GM18909 (cell line): ENCODE results near the gene PTPA.
A peak's percentile ranks its signal among the peaks of the same experiment; 100 is the strongest.

Experiments
- ATAC-seq: cut with Tn5 transposase; IDR thresholded peaks from one replicate; pipeline ENCODE4 v1.9.1; 2021; ENCODE audit warnings: mild to moderate bottlenecking; ENCODE audit not compliant: unreplicated experiment, poor library complexity

The PTPA gene

DNA sequence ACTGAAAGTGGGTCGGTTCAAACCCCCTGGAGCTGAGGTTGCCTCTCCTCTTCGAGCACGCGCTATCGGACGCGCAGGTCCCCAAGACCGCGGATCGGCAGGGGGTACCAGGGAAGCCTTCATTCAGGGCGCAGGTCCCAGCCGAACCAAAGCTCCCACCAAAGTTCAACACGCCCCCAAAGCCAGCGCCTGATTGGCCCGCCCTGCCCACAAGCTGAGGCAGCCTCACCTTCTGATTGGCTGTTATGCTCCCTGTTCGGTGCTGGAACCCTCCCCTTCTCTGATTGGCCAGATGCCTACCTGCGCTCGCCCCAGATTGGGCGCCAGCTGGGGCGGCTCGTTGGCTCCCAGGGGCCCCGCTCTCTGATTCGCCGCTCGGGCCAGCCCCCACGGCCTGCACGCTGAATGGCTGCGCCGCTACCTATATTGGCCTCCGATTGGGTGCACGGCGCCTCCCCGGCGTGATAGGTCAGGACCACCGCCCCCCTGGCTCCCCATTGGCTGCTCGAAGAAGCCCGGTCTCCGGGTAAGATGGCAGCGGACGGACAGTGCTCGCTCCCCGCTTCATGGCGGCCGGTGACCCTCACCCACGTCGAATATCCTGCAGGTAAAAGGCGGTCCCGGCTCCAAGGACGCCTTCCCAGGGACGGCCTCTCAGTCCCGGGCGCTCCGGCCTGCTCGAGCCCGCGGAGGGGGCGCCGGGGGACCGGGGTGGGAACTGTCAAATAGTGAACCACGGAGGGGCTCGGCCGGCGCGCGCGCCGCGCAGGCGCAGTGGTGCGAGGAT, 30.4 kb upstream of the PTPA start, which contains the start of gene DOLPP1:
DOLPP1 (plus strand) TSS at position 511 of the 787 bp plus-strand sequence; CDS start at position 532, 21 bp downstream.
- ATAC-seq = peak; percentile 94

DNA sequence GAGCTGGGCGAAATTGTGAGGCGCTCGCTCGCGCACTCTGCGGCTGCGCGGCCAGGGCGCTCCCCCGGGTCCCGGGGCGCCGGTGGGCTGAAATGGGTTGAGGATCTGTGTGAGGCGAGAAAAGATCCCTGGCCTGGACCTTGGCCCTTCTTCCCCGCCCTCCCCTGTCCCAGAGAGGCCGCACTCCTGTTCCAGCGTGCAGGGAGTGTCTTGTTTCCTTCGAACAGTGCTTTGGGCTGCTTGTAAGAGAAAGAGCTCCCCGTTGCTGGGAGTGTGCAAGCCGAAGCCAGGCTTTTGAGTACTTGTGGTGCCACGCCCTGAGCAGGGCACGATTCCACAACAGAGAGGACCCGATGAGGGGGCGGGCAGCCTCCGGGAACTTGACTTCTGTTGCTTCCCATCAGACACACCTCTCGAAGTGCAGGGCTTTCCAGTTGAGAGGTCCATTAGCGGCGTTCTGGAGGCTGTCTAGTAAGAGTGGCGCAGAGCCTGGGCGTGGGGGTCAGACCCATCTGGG, 29.8 kb upstream of the PTPA start:
- no peak for ATAC-seq

DNA sequence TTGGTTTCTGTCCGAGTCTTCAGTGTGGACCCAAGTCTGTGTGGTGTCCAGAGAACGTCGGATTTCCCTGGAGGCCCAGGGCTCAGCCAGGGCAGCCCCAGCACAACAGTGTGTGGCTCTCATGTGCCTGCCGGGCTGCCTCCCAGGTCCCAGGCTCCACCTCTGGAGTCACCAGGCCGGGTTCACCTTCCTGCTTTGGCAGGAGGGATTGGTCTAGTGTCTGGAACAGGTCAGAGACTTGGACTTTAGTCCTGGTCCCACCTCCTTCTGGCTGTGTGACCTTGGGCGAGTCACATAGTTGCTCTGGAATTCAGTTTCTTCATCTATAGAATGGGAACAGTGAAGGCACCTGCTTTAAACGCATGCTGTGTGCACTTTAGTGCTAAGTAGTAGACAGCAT, 27.1 kb upstream of the PTPA start:
- no peak for ATAC-seq

DNA sequence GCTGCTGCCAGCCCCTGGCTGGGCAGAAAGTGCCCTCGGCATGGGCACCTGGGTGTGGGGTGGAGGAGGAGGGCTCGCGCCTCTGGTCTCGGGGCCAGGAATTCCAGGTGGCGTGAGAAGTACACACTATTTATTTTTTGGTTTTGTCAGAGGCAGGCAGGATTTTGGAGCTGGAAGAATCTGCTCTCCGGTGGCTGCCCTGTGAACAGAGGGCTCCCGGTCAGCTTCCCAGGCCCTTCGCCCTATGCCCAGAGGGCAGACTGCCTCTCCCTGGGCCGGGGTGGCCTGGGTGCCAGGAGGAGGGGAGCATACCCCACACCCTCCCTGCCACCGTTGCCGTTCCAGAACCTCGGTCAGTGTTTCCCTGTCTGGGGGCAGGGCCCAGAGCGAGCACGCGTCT, 22.0 kb upstream of the PTPA start:
- ATAC-seq = no peak

DNA sequence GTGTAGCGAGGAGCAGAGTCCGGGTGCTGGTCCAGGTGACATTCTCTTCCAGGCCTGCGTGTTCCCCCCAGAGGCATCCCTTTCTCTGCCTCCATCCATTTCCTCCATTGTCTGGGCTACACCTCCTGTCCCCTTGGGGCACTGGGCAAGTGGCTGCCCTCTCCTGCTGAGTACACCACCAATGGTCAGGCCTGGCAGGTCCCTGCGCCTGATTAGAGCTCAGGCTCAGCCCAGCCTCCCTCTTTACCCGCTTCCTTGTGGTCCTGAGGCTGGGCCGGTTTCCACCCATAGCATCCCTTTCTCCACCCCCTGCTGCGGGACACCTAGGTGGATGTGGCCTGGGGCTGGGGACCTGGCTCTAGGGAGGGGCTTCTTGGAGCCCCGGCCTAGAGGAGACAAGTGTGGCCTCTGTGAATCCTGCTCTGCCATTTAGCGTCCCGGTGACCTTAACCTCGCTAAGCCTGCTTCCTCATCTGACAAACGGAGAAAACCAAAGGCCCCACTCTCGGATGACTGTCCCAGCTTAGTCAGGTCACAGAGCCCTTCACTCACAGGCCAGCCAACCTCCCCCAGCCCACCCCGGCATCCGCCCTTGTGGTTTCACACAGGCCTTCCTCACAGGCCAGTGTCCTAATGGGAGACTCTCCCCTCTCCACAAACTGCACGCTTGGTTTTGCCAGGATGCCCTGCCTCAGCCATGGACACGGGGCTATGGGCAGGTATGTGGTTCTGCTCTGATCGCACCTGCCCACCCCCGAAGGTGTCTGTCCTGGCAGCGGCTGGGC, 17.4 kb upstream of the PTPA start:
- no peak for ATAC-seq

DNA sequence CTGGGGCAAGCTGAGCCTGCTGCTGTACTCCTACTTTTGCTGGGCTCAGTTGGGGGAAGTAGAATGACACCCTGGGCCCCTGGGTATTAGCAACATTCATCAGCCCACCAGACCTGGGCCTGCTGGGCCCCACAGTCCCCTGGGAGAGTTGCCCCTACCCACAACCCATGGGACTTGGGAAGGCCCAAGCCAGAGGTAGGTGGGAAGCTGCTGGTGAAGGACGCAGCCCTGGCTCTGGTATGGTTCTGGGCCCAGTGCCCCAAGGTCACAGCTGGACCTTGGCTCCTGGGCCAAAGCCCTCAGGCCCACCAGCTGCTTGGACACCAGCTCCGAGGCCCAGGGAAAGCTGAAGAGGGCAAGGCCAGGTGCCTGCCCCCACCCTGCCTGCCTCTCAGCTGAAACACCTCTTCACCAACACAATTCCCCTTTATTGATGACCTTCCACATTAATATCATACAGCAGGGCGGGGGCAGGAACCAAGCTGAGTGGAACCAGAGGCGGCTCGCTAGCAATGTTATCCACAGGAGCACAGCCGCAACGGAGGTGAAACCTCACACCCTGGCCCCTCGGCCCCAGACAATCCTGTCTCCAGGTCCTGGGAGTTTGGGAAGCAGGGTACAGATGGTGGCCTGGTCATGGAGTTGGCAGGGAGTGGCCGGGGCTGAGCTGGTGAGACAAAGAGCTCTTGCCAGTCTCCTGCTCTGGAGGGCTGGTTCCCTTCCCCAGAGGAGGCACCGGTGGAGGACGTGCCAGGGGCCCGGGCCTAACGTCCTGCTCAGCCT, 16.6 kb upstream of the PTPA start:
- ATAC-seq = no peak

DNA sequence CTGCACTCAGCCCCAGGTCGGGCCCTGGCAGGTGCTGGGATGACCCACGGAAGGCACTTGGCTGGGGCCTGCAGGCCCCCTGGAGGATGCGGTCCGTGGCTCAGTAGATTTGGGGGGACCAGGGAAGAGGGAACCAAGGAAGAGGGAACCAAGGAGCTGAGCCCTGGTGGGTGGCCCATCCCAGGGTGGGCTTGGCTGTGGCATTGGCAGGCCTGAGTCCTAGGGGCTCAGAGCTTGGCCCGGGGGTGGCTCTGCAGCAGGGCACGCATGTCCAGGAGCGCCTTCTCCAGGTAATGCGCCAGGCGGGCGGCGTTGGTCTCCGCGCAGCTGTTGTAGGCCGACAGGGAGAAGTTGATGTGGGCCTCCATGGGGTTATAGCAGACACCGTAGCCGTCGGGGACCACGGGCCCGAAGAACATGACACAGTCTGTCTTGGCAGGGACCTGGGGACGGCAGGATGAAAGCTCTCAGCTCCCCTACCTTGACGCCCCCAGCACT, 16.0 kb upstream of the PTPA start:
- ATAC-seq = no peak

DNA sequence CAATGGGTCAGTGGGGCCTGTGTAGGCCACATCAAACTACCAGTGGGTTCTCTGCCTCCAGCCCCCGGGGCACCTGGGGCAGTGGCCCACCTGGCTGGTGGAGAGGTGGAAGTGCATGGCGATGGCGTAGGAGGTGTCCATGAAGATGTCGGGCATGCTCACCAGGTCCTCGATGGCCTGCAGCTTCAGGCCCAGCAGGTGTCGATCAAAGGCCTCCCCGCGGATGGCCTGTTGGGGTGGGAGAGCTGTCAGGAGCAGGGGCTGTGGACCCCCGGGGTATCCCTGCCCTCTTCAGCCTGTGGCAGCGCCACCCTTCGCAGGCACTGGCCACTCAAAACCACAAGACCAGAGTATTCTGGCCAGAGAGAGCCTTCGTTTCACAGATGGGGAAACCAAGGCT, 15.3 kb upstream of the PTPA start:
- no peak for ATAC-seq

DNA sequence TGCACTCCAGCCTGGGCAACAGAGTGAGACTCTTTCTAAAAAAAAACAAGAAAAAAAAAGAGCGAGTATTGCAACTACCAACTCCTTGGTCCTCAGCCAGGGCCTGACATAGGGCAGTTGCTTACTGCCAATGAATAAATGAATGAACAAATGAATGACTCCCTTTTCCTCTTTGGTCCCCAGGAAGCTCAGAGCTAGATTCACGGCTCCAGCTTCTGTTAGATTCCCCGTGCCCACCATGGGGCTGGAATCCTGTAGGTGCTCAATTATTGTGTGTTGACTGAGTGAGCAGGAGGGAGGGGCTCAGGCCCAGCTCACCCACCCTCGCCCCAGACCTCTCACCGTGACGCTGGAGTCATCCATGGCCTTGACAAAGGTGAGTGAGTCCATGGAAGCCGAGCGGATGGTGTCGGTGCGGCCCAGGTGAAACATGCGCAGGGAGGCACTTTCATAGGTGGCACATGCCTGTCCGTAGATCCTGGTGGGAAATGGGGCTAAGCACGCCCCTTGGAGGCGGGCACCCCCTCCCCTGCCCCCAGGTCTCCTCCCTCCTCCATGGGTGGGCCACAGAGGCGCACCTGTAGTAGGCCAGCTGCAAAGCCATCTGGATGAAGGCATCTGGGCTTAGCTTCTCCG, 13.4 kb upstream of the PTPA start:
- no peak for ATAC-seq

DNA sequence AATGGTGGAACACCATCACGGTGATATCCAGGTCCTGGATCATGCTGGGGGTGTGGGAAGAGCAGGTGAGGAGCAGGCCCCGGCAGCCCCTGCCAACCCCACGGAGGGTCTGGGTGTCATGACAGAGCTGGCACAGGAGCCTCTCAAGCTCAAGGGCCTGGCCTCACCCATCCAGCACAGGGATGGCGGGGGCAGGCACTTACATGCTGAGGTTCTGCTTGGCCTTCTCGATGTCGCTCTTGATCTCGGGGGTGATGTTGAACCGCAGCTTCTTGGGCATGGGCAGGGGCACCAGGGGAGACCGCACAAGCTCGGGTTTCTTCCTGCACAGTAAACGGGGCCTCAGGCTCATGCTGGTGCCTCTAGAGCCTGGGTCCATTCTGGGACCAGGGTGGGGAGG, 12.9 kb upstream of the PTPA start:
- ATAC-seq = no peak

DNA sequence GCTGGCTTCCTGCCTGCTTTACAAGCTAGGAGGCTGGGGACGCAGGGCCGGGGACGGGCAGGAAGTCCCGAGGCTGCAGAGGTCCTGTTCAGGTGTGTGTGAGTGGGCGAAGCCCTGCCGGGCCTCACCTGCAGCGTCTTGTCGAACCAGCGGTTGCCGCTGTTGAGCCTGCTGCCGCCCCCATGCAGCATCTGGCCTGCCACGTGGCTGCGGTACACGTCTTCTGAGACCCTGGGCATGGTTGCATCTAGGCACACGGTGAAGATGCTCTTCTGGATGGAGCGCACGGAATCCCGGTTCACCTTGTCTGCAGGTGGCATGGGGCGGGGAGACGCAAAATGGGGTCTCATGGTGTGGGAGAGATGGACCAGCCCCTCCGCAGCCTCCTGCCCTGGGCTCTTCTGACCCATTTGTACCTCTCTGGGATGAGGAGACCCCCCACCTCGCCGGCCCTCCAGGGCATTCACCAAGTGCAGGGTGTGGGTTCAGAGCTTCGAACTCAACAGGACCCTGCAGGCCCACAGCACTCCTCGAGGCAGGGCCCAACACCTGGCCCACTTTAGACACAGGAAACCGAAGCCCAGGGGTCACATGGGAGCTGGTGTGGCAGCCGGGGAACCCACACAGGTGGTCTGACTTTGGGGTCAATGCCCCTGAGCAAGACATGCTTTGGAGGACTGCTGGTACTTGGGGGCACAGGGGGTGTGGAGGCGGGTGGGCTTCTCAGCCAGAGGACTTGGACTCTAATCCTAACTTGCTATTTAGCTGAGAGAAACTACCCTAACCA, 10.6 kb upstream of the PTPA start:
- ATAC-seq = no peak

DNA sequence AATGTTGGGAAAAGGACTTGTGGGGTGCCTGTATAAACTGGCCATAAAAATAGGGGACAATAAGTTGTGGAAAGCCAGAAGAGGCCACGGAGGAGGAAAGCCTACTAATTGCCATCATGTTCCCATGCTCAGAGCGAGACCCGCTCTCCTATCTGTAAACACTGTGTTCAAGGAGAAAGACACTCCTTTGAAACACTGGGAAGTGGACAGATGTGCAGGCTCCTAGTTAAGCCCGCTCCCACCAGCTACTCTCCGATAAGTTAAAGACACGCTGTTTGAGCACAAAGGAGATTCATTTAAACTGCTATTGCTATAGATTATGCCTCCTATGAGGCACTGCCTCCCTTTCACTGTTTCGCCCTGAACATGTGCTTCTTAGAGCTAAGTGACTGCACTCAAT, 9.9 kb upstream of the PTPA start:
- no peak for ATAC-seq

DNA sequence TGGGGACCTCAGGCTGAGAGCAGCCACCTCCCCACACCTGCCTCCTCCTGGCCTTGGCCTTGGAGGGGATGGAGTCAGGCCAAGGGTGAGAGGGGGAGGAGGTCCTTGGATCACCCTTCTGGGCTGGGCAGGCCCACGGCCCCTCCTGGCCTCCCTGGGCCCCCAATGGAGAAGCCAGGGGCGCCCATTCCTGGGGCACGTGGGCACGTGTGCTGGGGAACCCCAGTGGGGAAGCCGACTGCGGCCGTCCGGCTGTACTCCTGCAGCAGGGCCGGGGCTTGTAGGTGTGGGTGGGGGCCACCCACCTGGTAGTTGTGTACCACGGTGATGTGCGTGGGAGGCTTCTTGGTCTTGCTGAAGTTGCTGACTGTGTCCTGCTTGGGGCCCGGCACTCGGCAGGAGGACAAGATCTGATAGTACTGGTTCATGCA, 9.1 kb upstream of the PTPA start:
- no peak for ATAC-seq

DNA sequence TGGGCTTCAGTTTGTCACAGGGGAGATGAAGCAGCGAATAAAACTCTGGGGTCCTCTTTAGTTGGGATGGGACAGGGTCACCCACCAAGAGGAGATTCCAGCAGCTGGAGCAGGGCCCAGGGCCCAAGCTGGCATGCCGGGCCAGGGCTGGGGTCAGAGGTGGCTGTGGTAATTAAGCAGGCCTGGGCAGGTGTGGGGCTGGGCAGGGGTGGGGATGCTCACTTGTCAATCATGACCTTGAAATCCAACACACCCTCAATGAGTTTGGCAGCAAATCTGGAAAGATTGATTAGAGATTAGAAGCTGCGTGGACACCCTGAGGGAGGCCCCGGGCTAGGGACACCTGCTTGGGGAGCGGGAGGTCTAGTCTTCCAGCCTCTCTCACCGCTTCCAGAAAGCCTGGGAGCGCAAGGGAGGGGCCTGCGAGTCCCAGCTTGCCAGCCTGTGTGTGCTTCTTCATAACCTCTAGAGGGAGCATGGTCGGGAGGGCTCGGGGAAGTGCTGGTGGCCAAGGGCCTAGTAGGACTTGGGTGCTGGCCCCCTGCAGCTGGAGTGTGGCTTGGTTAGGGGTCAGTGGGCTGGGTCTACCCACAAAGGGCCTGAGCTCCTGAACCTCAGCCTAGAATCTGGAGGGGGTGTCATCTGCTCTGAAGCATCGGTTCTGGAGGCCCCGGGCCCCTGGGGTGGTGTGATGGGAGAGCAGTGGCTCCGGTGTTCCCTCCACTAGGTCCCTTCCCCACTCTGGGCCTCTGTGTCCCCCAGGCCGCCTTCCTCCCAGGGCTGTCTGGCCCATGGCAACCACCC, 8.2 kb upstream of the PTPA start:
- ATAC-seq = no peak

DNA sequence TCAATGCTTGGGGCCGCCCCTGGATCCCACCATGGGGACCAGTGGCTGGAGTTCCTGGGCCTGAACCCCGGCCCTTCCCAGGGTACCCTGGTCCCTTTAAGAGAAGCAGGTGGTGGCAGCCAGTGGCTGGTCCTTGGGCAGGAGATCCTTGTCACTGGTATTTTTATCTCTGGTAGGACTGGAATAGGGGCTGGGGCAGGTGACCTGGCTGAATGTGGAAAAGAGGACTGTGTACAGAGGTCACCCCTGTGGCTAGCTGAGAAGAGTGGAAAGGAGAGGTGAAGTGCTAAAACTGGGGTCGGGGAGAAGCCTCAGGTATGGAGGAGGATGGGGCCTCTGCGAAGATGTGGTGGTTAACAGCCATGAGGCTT, 7.6 kb upstream of the PTPA start:
- no peak for ATAC-seq

DNA sequence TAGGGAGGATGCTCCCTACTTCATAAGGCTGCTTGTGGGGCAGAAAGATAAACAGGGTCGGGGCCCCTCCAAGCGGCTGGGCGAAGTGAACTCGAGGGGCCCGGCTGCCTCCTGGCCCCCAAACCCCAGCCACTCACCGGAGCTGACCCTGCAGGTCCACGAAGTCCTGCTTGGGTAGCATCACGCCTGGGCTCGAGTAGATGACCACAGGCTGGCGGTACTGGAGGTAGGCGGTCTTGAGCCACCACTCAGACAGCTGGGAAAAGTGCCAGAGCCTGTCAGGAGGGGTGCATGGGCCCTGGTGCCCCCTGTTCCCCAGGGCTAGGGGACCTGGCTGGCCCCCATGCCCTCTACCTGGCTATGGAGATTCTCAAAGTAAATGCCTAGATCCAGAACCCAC, 7.2 kb upstream of the PTPA start:
- no peak for ATAC-seq

DNA sequence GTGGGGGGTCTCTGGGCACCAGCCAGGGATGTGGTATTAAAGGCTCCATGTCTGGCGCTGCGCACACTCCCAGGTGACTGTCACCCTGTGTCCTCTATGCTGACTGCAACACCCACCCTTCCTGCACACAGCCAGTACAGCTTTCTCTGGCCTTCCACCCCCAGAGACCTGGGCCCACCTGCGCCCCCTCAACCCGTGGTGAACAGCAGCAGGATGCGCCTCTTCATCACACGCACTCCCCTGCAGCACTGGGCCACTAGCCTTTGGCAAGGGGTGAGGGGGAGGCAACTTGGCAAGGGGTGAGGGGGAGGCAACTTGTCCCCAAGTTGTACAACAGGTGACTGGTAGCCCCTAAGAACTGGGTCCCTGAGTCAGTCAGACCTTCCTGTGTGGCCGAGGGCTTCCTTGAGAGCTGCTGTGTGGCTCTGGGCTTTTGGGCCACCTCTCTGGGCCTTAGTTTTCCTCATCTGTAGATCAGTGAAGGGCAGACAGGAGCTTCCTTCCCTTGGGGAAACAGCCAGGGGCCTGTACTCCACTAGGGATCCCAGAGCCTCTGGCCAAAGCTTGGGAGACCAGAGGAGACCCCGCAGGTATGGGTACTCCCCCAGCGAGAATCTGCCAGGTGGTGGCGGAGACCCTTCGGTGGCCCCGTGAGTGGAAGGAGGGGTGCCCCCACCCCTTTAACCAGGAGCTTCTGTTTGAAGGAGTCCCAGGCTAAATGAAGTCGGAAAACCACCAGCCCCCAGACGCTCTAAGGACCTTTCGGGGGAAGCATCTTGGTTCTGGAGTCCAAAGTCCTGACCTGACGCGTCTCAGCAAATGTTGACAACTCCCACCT, 5.1 kb upstream of the PTPA start:
- ATAC-seq = no peak

DNA sequence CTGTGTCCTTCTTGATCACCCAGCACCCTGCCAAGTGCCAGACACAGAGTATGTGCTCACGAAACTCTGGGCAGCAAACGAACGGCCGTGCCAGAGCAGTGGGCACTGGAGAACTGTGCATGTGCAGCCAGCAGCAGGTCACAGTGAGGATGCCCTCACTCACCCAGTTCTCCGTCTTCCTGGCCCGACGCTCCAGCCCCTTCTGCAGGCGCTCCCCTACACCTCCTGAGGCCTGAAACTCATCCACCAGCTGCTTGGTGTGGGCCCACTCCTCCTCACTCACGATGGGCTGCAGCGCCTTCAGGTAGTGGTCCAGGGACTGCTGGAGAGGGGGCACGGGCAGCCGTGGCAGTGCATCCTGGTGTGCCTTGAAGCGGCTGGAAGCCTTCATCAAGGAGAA, 3.6 kb upstream of the PTPA start:
- ATAC-seq = no peak
